ENCODE measurements around the gene ZNF880. TPM values are rescaled to one million over a fixed set of nuclear protein-coding genes. Genes with fewer than 3 reads are reported as not detected.

The ZNF880 gene
- 10.3 TPM for total RNA-seq (ENCODE audit: unreplicated experiment)
- long read RNA-seq, partial matches to known transcripts, result 0 of 3 reads
- long read RNA-seq, other reads (novel, unspliced or antisense), result 0 of 3 reads

GRCh38 chr19:52369559-52370340 lies at the start of gene ZNF880:
Gene ZNF880 (plus strand): TSS chr19:52369923. CDS start chr19:52369966, 43 bp downstream.
- peak within 1 kb of the TSS; percentile 94 for H3K27ac Mint-ChIP-seq (ENCODE audit: unreplicated experiment)
- H3K36me3 Mint-ChIP-seq (ENCODE audit: low read depth, unreplicated experiment), result peaks cover 59% of the 10 kb centered on the region
- no peaks in the 10 kb centered on the region for H3K4me1 Mint-ChIP-seq (ENCODE audit: unreplicated experiment)
- peak within 1 kb of the TSS; percentile 83 for H3K4me3 Mint-ChIP-seq (ENCODE audit: unreplicated experiment)
- peak; percentile 72 for DNase-seq (ENCODE audit: low spot score)
- TF ChIP-seq CTCF (IDR thresholded peaks at IDR 0.05; ENCODE audit: unreplicated experiment), result no peak
- H3K9me3 Mint-ChIP-seq (ENCODE audit: unreplicated experiment), result peaks cover 45% of the 10 kb centered on the region
- H3K27me3 Mint-ChIP-seq (ENCODE audit: unreplicated experiment), result peaks cover 2% of the 10 kb centered on the region

GRCh38 chr19:52322429-52322828 lies 47.3 kb upstream of the ZNF880 start:
- H3K36me3 Mint-ChIP-seq (ENCODE audit: low read depth, unreplicated experiment), result peaks cover 70% of the 10 kb centered on the region
- H3K9me3 Mint-ChIP-seq (ENCODE audit: unreplicated experiment), result peaks cover 70% of the 10 kb centered on the region
- H3K4me3 Mint-ChIP-seq (ENCODE audit: unreplicated experiment), result peak overlapping the region; percentile 68
- H3K27ac Mint-ChIP-seq (ENCODE audit: unreplicated experiment), result no peak overlapping the region
- TF ChIP-seq CTCF (IDR thresholded peaks at IDR 0.05; ENCODE audit: unreplicated experiment), result no peak
- no peaks in the 10 kb centered on the region for H3K4me1 Mint-ChIP-seq (ENCODE audit: unreplicated experiment)
- DNase-seq (ENCODE audit: low spot score), result no peak
- H3K27me3 Mint-ChIP-seq (ENCODE audit: unreplicated experiment), result no peaks in the 10 kb centered on the region

- Mint-ChIP-seq H3K4me3 (ENCODE audit: unreplicated experiment) (no peak overlapping the region), H3K27me3 (ENCODE audit: unreplicated experiment) (peaks cover 3% of the 10 kb centered on the region), H3K27ac (ENCODE audit: unreplicated experiment) (no peak overlapping the region), H3K4me1 (ENCODE audit: unreplicated experiment) (peaks cover 7% of the 10 kb centered on the region), H3K36me3 (ENCODE audit: low read depth, unreplicated experiment) (peaks cover 22% of the 10 kb centered on the region), H3K9me3 (ENCODE audit: unreplicated experiment) (peaks cover 17% of the 10 kb centered on the region)
- no peak for TF ChIP-seq CTCF (IDR thresholded peaks at IDR 0.05; ENCODE audit: unreplicated experiment)
- no peak for DNase-seq (ENCODE audit: low spot score)
Measured at GRCh38 chr19:52331757-52332156, 38.0 kb upstream of the ZNF880 start.

- peaks cover 21% of the 10 kb centered on the region for H3K9me3 Mint-ChIP-seq (ENCODE audit: unreplicated experiment)
- H3K27ac Mint-ChIP-seq (ENCODE audit: unreplicated experiment), result no peak overlapping the region
- H3K36me3 Mint-ChIP-seq (ENCODE audit: low read depth, unreplicated experiment), result peaks cover 28% of the 10 kb centered on the region
- peaks cover 7% of the 10 kb centered on the region for H3K27me3 Mint-ChIP-seq (ENCODE audit: unreplicated experiment)
- DNase-seq (ENCODE audit: low spot score), result no peak
- H3K4me3 Mint-ChIP-seq (ENCODE audit: unreplicated experiment), result peak overlapping the region; percentile 96
- no peak for TF ChIP-seq CTCF (IDR thresholded peaks at IDR 0.05; ENCODE audit: unreplicated experiment)
- peaks cover 15% of the 10 kb centered on the region for H3K4me1 Mint-ChIP-seq (ENCODE audit: unreplicated experiment)
Measured at GRCh38 chr19:52335768-52336116, 34.0 kb upstream of the ZNF880 start.

- Mint-ChIP-seq H3K4me3 (ENCODE audit: unreplicated experiment) (peak within 1 kb of the TSS; percentile 96), H3K27me3 (ENCODE audit: unreplicated experiment) (peaks cover 7% of the 10 kb centered on the region), H3K36me3 (ENCODE audit: low read depth, unreplicated experiment) (peaks cover 28% of the 10 kb centered on the region), H3K4me1 (ENCODE audit: unreplicated experiment) (peaks cover 15% of the 10 kb centered on the region), H3K27ac (ENCODE audit: unreplicated experiment) (peak within 1 kb of the TSS; percentile 88), H3K9me3 (ENCODE audit: unreplicated experiment) (peaks cover 17% of the 10 kb centered on the region)
- TF ChIP-seq CTCF (IDR thresholded peaks at IDR 0.05; ENCODE audit: unreplicated experiment), result no peak
- DNase-seq (ENCODE audit: low spot score), result peak; percentile 85
Measured at GRCh38 chr19:52336117-52336790, 33.5 kb upstream of the ZNF880 start, which contains the start of gene ZNF610. Gene ZNF610 (plus strand): TSS chr19:52336243. CDS start chr19:52349173, 12,930 bp downstream.
